Measurements from ENCODE around the gene IKBKE.

GRCh38 chr1:206429421-206429820, 40.9 kb upstream of the IKBKE start:
- TF ChIP-seq EZH2 (IDR thresholded peaks at IDR 0.05; ENCODE audit: insufficient read depth, poor library complexity, severe bottlenecking) (no peak), EZH2phosphoT487 (IDR thresholded peaks at IDR 0.05; ENCODE audit: insufficient read depth, low read depth) (no peak)
